Measurements from ENCODE around the gene ELMOD2. TPM values are rescaled to one million over a fixed set of nuclear protein-coding genes. Genes with fewer than 3 reads are reported as not detected.

The ELMOD2 gene
- total RNA-seq, 2 donors from 2014 or later: 65.5 to 67.9 TPM

DNA sequence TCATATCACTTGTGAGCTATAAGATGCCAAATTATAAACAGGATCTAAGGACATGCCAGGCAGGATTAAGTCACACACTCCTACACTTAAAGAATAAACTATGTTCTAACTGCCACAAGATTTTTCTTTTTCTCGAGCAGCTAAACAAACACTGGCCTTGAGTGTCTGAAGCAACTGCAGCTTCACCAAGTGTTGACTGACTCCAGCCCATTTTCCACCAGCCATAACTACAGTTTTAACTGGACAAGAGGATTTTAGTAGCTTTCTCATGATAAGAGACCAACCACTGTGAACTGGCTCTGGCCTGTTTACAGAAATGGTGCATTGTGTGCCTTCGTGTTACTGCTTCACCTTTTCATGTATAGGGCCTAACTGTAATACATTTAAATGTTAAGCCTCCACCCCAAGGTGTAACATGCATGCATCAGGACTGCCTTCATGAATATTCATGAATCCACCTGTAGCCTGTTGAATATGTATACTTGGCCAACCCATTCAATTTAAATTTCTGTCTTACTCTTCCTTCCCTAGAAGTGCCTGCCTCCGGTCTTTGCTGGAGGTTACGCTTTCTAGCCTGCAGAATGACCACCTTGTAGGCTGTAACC is 34.0 kb downstream of the ELMOD2 start:
- Histone ChIP-seq H3K9me3 (ENCODE audit: control insufficient read depth, low read length) (no peaks in the 10 kb centered on the region), H3K27ac (ENCODE audit: low read depth, low read length) (no peak overlapping the region), H3K36me3 (ENCODE audit: control insufficient read depth, insufficient read depth, low read length) (peaks cover 15% of the 10 kb centered on the region), H3K9ac (ENCODE audit: extremely low read depth, low read length, poor library complexity, severe bottlenecking) (no peak overlapping the region), H3K4me1 (ENCODE audit: control insufficient read depth, insufficient read depth, low read length) (peaks cover 7% of the 10 kb centered on the region), H3K4me3 (ENCODE audit: low read length) (no peak overlapping the region), H3K27me3 (ENCODE audit: control insufficient read depth, insufficient read depth, low read length, poor library complexity, severe bottlenecking) (no peaks in the 10 kb centered on the region)
- H3K27me3 Mint-ChIP-seq (ENCODE audit: insufficient read depth): no peaks in the 10 kb centered on the region
- 83 to 87% methylated on average over 4 of the region's 4 CpGs for WGBS, 2 experiments (ENCODE audit: insufficient coverage in 1 of 2, insufficient read length in 1 of 2)
- no peaks in the 10 kb centered on the region for H3K36me3 Mint-ChIP-seq (ENCODE audit: low read depth)
- no peak overlapping the region for H3K27ac Mint-ChIP-seq
- DNase-seq: no peak
- H3K4me1 Mint-ChIP-seq: peaks cover 27% of the 10 kb centered on the region
- H3K4me3 Mint-ChIP-seq: no peak overlapping the region
- no peaks in the 10 kb centered on the region for H3K9me3 Mint-ChIP-seq
- TF ChIP-seq, protein P1, sequence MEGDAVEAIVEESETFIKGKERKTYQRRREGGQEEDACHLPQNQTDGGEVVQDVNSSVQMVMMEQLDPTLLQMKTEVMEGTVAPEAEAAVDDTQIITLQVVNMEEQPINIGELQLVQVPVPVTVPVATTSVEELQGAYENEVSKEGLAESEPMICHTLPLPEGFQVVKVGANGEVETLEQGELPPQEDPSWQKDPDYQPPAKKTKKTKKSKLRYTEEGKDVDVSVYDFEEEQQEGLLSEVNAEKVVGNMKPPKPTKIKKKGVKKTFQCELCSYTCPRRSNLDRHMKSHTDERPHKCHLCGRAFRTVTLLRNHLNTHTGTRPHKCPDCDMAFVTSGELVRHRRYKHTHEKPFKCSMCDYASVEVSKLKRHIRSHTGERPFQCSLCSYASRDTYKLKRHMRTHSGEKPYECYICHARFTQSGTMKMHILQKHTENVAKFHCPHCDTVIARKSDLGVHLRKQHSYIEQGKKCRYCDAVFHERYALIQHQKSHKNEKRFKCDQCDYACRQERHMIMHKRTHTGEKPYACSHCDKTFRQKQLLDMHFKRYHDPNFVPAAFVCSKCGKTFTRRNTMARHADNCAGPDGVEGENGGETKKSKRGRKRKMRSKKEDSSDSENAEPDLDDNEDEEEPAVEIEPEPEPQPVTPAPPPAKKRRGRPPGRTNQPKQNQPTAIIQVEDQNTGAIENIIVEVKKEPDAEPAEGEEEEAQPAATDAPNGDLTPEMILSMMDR (conservative IDR thresholded peaks at IDR 0.05): no peak

GRCh38 chr4:140559696-140560095 is 35.7 kb downstream of the ELMOD2 start:
- no peak overlapping the region for H3K4me3 ChIP-seq (ENCODE audit: low read length)
- Mint-ChIP-seq H3K9me3 (no peaks in the 10 kb centered on the region), H3K4me3 (no peak overlapping the region), H3K27me3 (ENCODE audit: insufficient read depth) (no peaks in the 10 kb centered on the region), H3K4me1 (peaks cover 27% of the 10 kb centered on the region), H3K27ac (no peak overlapping the region), H3K36me3 (ENCODE audit: low read depth) (no peaks in the 10 kb centered on the region)
- no peaks in the 10 kb centered on the region for H3K9me3 ChIP-seq (ENCODE audit: control insufficient read depth, low read length)
- WGBS, 2 experiments (ENCODE audit: insufficient coverage in 1 of 2, insufficient read length in 1 of 2): 90 to 96% methylated on average over 6 of the region's 6 CpGs
- H3K27ac ChIP-seq (ENCODE audit: low read depth, low read length): no peak overlapping the region
- no peaks in the 10 kb centered on the region for H3K27me3 ChIP-seq (ENCODE audit: control insufficient read depth, insufficient read depth, low read length, poor library complexity, severe bottlenecking)
- H3K9ac ChIP-seq (ENCODE audit: extremely low read depth, low read length, poor library complexity, severe bottlenecking): no peak overlapping the region
- H3K36me3 ChIP-seq (ENCODE audit: control insufficient read depth, insufficient read depth, low read length): no peaks in the 10 kb centered on the region
- TF ChIP-seq, protein P1 (conservative IDR thresholded peaks at IDR 0.05): no peak
- DNase-seq: no peak
- H3K4me1 ChIP-seq (ENCODE audit: control insufficient read depth, insufficient read depth, low read length): peaks cover 7% of the 10 kb centered on the region

DNA sequence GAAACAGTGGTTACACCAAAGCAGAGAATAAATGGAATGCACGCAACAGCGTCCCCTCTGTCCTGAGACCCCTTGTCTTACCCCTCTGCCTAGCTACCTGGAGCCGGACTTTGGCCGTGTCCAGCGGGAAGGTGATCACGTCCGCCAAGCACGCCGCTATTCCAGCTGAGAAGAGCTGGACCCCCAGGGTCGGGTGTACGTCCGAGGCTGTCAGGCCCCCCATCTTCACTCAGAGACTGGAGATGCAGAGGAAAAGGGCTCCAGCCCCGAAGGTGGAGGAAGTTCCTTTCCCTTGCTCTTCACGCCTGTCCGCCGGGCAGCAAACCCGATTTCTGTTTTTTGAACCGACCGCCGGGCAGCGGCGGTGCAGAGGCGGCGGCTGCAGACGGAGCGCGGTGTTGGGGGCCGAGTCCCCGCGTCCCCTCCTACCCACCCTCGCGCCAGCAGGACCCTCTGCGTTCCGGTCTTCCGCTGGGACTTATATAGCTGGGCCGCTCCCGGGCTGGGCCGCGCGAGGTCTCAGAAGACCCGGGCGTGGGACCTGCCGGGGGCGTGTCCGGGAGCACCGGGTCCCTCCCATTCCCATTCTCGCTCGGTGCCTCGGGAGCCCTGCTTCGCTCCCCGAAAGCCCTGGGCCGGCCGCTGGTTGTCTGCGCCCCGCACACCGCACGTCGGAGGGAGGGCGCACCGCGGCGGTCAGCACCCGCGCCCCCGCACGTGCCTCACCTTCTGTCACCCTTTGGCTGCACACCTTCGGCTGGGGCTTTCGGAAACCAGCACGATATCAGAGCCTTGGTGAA is 44.7 kb downstream of the ELMOD2 start, which contains the start of gene UCP1:
Gene UCP1 (minus strand): TSS at position 455 of the 800 bp plus-strand sequence. CDS start 232 bp downstream, at position 223.
- no peak within 1 kb of the TSS for H3K27ac ChIP-seq (ENCODE audit: low read depth, low read length)
- Mint-ChIP-seq H3K27ac (no peak within 1 kb of the TSS), H3K4me3 (peak within 1 kb of the TSS; percentile 57), H3K4me1 (peaks cover 10% of the 10 kb centered on the region), H3K27me3 (ENCODE audit: insufficient read depth) (peaks cover 4% of the 10 kb centered on the region), H3K36me3 (ENCODE audit: low read depth) (no peaks in the 10 kb centered on the region), H3K9me3 (peaks cover 9% of the 10 kb centered on the region)
- no peaks in the 10 kb centered on the region for H3K4me1 ChIP-seq (ENCODE audit: control insufficient read depth, insufficient read depth, low read length)
- DNase-seq: peak; percentile 85
- TF ChIP-seq, protein P1 (conservative IDR thresholded peaks at IDR 0.05): peak; percentile 55
- WGBS, 2 experiments (ENCODE audit: insufficient coverage in 1 of 2, insufficient read length in 1 of 2): 3 to 5% methylated on average over 23 to 69 of the region's 69 CpGs
- H3K9me3 ChIP-seq (ENCODE audit: control insufficient read depth, low read length): peaks cover 5% of the 10 kb centered on the region
- peaks cover 79% of the 10 kb centered on the region for H3K27me3 ChIP-seq (ENCODE audit: control insufficient read depth, insufficient read depth, low read length, poor library complexity, severe bottlenecking)
- H3K36me3 ChIP-seq (ENCODE audit: control insufficient read depth, insufficient read depth, low read length): no peaks in the 10 kb centered on the region
- peak within 1 kb of the TSS; percentile 78 for H3K4me3 ChIP-seq (ENCODE audit: low read length)
- no peak within 1 kb of the TSS for H3K9ac ChIP-seq (ENCODE audit: extremely low read depth, low read length, poor library complexity, severe bottlenecking)

Data from endodermal cell (in vitro differentiated cells).